Left lung (tissue), 10 donors: ENCODE results near the gene FOXI1. TPM values are rescaled to one million over a fixed set of nuclear protein-coding genes. Genes with fewer than 3 reads are reported as not detected.

ENCODE experiments used
- ATAC-seq: fragments of 200-7000 bp; cut with Tn5 transposase; one replicate; pipeline ENCODE4 v1.9.1; 2020; ENCODE audit warnings: moderate library complexity
- DNase-seq, 4 donors: peaks; one replicate each; pipeline ENCODE4 v3.0.0-alpha.2; 2013 to 2020
- H3K27ac ChIP-seq, 2 donors: fragments of 200-600 bp; sonication (generic) in 1 of 2; one replicate each; pipeline versions ENCODE4 v1.5.0 to v1.8.0; 2020 to 2021
- H3K27me3 ChIP-seq, 2 donors: fragments of 200-600 bp; sonication (generic) in 1 of 2; one replicate each; pipeline versions ENCODE4 v1.5.0 to v1.8.0; 2020 to 2021
- H3K36me3 ChIP-seq, 2 donors: fragments of 200-600 bp; sonication (generic) in 1 of 2; one replicate each; pipeline versions ENCODE4 v1.5.0 to v1.8.0; 2020 to 2021
- H3K4me1 ChIP-seq, 2 donors: fragments of 200-600 bp; one replicate each; pipeline ENCODE4 v1.8.0; 2021
- H3K4me3 ChIP-seq, 2 donors: fragments of 200-600 bp; sonication (generic) in 1 of 2; one replicate each; pipeline versions ENCODE4 v1.5.0 to v1.8.0; 2020 to 2021; ENCODE audit warnings: mild to moderate bottlenecking in 1 of 2
- H3K9me3 ChIP-seq, 2 donors: fragments of 200-600 bp; sonication (generic) in 1 of 2; one replicate each; pipeline versions ENCODE4 v1.5.0 to v1.8.0; 2020 to 2021
- CTCF ChIP-seq, 2 donors: fragments of 200-600 bp; sonication (generic) in 1 of 2; IDR thresholded peaks; one replicate each; pipeline versions ENCODE4 v1.5.0 to v1.8.0; 2021; ENCODE audit warnings: antibody characterized with exemption in 2 of 2
- intact Hi-C, 2 donors: fragments of 100-400 bp; cut with DNase I; formaldehyde crosslinking; loops; one replicate each; pipeline versions ENCODE4 v1.11.2 to v1.14.2; 2022
- polyA plus RNA-seq, 6 donors: library from polyadenylated mRNA; unstranded; fragments of 120-200 nt; gene quantifications; one replicate each; pipeline ENCODE4 v1.2.1, GENCODE V29; 2013; ENCODE audit not compliant: insufficient read length in 6 of 6
- total RNA-seq, 2 donors: library from RNA; stranded (reverse); fragmentation: NEBNext Ultra II Directional; extraction: Animal tissue kit (Norgen Biotek cat#: 25700); gene quantifications; one replicate each; pipeline ENCODE4 v1.2.1, GENCODE V29; 2021
- donor health status: DM: no; HTN: yes; CAD: no.
- donor health status: DM: no; HTN: no; CAD: no.

The FOXI1 gene
- total and polyA plus RNA-seq, 8 donors = 0.07 to 0.09 TPM; not detected in 6

- Histone ChIP-seq H3K4me1 (no peaks in the 10 kb centered on the region), H3K27me3 (no peaks in the 10 kb centered on the region), H3K9me3 (no peaks in the 10 kb centered on the region), H3K4me3 (no peak overlapping the region), H3K27ac (no peak overlapping the region), H3K36me3 (no peaks in the 10 kb centered on the region)
- TF ChIP-seq CTCF (IDR thresholded peaks at IDR 0.05) = no peak
- ATAC-seq (no peak), DNase-seq (no peak)
- intact Hi-C loops = no loop called here
Observed at GRCh38 chr5:170132269-170132975, 26.7 kb downstream of the FOXI1 start.

DNA sequence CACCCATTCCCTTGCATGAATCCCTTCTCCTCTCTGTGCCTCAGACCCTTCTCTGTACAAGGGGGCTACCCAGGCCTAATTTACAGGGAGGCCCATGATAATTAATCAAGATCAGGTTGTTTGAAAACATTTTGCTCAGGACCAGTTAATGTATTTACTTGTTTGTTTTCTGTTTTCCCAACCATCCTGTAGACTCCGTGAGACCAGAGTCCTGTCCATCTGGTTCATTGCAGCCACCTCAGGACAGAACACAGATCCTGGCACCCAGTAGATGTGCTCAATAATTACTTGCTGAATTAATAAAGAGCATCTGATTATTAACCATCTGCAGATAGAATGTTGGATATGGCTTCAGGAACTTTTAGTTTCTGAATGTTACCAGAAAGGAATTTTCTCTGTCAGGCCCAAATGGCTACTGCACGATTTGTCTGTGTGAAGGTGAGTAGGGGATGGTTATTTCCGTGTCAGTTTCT, 27.3 kb downstream of the FOXI1 start:
- Histone ChIP-seq H3K4me1 (no peaks in the 10 kb centered on the region), H3K36me3 (no peaks in the 10 kb centered on the region), H3K27me3 (no peaks in the 10 kb centered on the region), H3K9me3 (no peaks in the 10 kb centered on the region), H3K4me3 (no peak overlapping the region), H3K27ac (no peak overlapping the region)
- intact Hi-C loops = no loop called here
- ATAC-seq = no peak
- no peak for TF ChIP-seq CTCF (IDR thresholded peaks at IDR 0.05)
- DNase-seq = no peak

GRCh38 chr5:170135796-170136490, 30.2 kb downstream of the FOXI1 start:
- Histone ChIP-seq H3K4me1 (no peaks in the 10 kb centered on the region), H3K36me3 (no peaks in the 10 kb centered on the region), H3K27me3 (no peaks in the 10 kb centered on the region), H3K9me3 (no peaks in the 10 kb centered on the region), H3K4me3 (no peak overlapping the region), H3K27ac (no peak overlapping the region)
- intact Hi-C loops = no loop called here
- ATAC-seq (no peak), DNase-seq (no peak)
- TF ChIP-seq CTCF (IDR thresholded peaks at IDR 0.05) = no peak

GRCh38 chr5:170136506-170136905, 30.8 kb downstream of the FOXI1 start:
- TF ChIP-seq CTCF (IDR thresholded peaks at IDR 0.05) = no peak
- no peaks in the 10 kb centered on the region for H3K9me3 ChIP-seq
- no peaks in the 10 kb centered on the region for H3K4me1 ChIP-seq
- no peaks in the 10 kb centered on the region for H3K36me3 ChIP-seq
- H3K27me3 ChIP-seq = no peaks in the 10 kb centered on the region
- ATAC-seq (no peak), DNase-seq (no peak)
- no peak overlapping the region for H3K4me3 ChIP-seq
- intact Hi-C loops = no loop called here
- no peak overlapping the region for H3K27ac ChIP-seq

DNA sequence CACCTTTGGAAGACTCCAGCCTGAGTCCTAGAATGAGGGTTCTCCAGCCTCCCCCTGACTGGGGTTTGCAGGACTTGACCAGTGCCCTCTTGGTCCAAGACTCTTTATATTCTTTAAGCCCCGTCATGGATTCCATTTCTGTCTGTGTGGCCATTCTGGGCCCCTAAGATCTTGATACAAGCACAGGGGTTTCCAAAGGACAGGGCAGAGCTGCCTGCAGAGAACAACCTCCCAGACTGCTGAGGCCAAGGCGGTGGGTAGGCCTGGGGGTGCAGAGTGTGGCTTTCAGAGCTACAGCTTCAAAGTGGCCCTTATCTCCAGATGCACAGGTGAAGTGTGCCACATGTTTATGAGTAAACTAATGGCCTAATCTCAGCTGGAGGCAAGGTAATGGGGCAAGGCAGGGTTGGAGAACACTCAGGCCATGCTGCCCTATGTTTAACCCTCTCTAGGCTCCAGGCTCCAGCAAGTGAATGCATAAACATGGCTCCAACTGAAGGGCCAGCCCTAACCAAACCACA, 32.1 kb downstream of the FOXI1 start:
- no peak for TF ChIP-seq CTCF (IDR thresholded peaks at IDR 0.05)
- no peak overlapping the region for H3K4me3 ChIP-seq
- ATAC-seq = no peak

More for the DNA sequence above, 32.1 kb downstream of the FOXI1 start:
- intact Hi-C loops = no loop called here
- H3K36me3 ChIP-seq = no peaks in the 10 kb centered on the region
- H3K27me3 ChIP-seq = no peaks in the 10 kb centered on the region
- no peaks in the 10 kb centered on the region for H3K9me3 ChIP-seq
- H3K27ac ChIP-seq = no peak overlapping the region
- no peak for DNase-seq
- no peaks in the 10 kb centered on the region for H3K4me1 ChIP-seq
